WTC11 (cell line): ENCODE measurements around the gene TLX1. TPM values are rescaled to one million over a fixed set of nuclear protein-coding genes. Genes with fewer than 3 reads are reported as not detected.

Experiments
- ATAC-seq: fragments of 200-7000 bp; cut with Tn5 transposase; 2 replicates; pipeline ENCODE4 v1.10.0; 2021; ENCODE audit warnings: mild to moderate bottlenecking, moderate library complexity
- CTCF ChIA-PET: fragments of 300-600 bp; sonication (Branson Sonifier 250); formaldehyde crosslinking; loops from one replicate; lab custom pipeline; 2021; ENCODE audit warnings: antibody characterized with exemption; lab: Charles Lee
- POLR2A ChIA-PET: fragments of 350-600 bp; sonication (Branson Sonifier 250); formaldehyde crosslinking; loops from one replicate; lab custom pipeline; 2021; ENCODE audit warnings: antibody characterized with exemption; lab: Charles Lee
- DNase-seq: peaks from one replicate; pipeline ENCODE4 v3.0.0; 2021; ENCODE audit warnings: low spot score
- H3K27ac Mint-ChIP-seq: 2 replicates; pipeline ENCODE4 v1.8.0; 2021; ENCODE audit warnings: mixed read lengths
- H3K27me3 Mint-ChIP-seq: 2 replicates; pipeline ENCODE4 v1.8.0; 2021; ENCODE audit warnings: low read depth, mild to moderate bottlenecking, moderate library complexity, mixed read lengths
- H3K36me3 Mint-ChIP-seq: 2 replicates; pipeline ENCODE4 v1.8.0; 2021; ENCODE audit warnings: mixed read lengths
- H3K4me1 Mint-ChIP-seq: 2 replicates; pipeline ENCODE4 v1.8.0; 2022; ENCODE audit warnings: mixed read lengths
- H3K4me3 Mint-ChIP-seq: 2 replicates; pipeline ENCODE4 v1.8.0; 2021; ENCODE audit warnings: mild to moderate bottlenecking, moderate library complexity, mixed read lengths
- H3K9me3 Mint-ChIP-seq: 2 replicates; pipeline ENCODE4 v1.8.0; 2021; ENCODE audit warnings: mixed read lengths
- ATF1 ChIP-seq: sonication (generic); formaldehyde crosslinking; IDR thresholded peaks from 2 replicates; pipeline ENCODE4 v1.8.1; 2023; ENCODE audit warnings: mild to moderate bottlenecking, moderate library complexity, missing genetic modification reagents
- CBFB ChIP-seq: sonication (generic); formaldehyde crosslinking; IDR thresholded peaks from 2 replicates; pipeline ENCODE4 v1.8.1; 2022; ENCODE audit warnings: mild to moderate bottlenecking, low read depth, missing genetic modification reagents
- CREB1 ChIP-seq: sonication (generic); formaldehyde crosslinking; IDR thresholded peaks from 2 replicates; pipeline ENCODE4 v1.8.0; 2023; ENCODE audit warnings: mild to moderate bottlenecking, missing genetic modification reagents
- GTF2I ChIP-seq: fragments of 250-450 bp; sonication (Bioruptor Pico); conservative IDR thresholded peaks from 2 replicates; pipeline ENCODE4 v1.4.0; 2021; ENCODE audit warnings: mild to moderate bottlenecking
- IRF2 ChIP-seq: sonication (generic); formaldehyde crosslinking; IDR thresholded peaks from 2 replicates; pipeline ENCODE4 v1.8.0; 2022; ENCODE audit warnings: low read depth, missing genetic modification reagents, borderline replicate concordance
- JAZF1 ChIP-seq: fragments of 250-450 bp; sonication (Bioruptor Pico); IDR thresholded peaks from 2 replicates; pipeline ENCODE4 v1.9.0; 2021; ENCODE audit warnings: moderate library complexity, mild to moderate bottlenecking, inconsistent platforms
- SOX15 ChIP-seq: fragments of 250-450 bp; sonication (Bioruptor Pico); IDR thresholded peaks from 2 replicates; pipeline ENCODE4 v1.9.0; 2021; ENCODE audit warnings: mild to moderate bottlenecking
- TCF7 ChIP-seq: sonication (generic); formaldehyde crosslinking; IDR thresholded peaks from 2 replicates; pipeline ENCODE4 v1.8.0; 2022; ENCODE audit warnings: mild to moderate bottlenecking, low read depth, missing genetic modification reagents, moderate library complexity
- TEAD1 ChIP-seq: sonication (generic); formaldehyde crosslinking; IDR thresholded peaks from 2 replicates; pipeline ENCODE4 v1.8.0; 2022; ENCODE audit warnings: mild to moderate bottlenecking, missing genetic modification reagents
- ZNF232 ChIP-seq: sonication (generic); formaldehyde crosslinking; IDR thresholded peaks from 2 replicates; pipeline ENCODE4 v1.8.0; 2022; ENCODE audit warnings: mild to moderate bottlenecking, missing genetic modification reagents
- ZNF317 ChIP-seq: sonication (generic); formaldehyde crosslinking; IDR thresholded peaks from 2 replicates; pipeline ENCODE4 v1.8.1; 2023; ENCODE audit warnings: low read depth, mild to moderate bottlenecking, moderate library complexity, missing genetic modification reagents, borderline replicate concordance
- ZNF416 ChIP-seq: fragments of 250-450 bp; sonication (Bioruptor Pico); IDR thresholded peaks from 2 replicates; pipeline ENCODE4 v1.9.0; 2021; ENCODE audit warnings: mild to moderate bottlenecking, inconsistent platforms
- total RNA-seq: library from RNA; stranded (reverse); gene quantifications from 3 replicates; pipeline ENCODE4 v1.2.3, GENCODE V29; 2021
- TF ChIP-seq, protein P1 (sequence below): sonication (generic); formaldehyde crosslinking; IDR thresholded peaks from 2 replicates; pipeline ENCODE4 v1.8.0; 2023; ENCODE audit warnings: missing genetic modification reagents, mild to moderate bottlenecking, borderline replicate concordance
- TF ChIP-seq, protein P2 (sequence below): sonication (generic); formaldehyde crosslinking; IDR thresholded peaks from 2 replicates; pipeline ENCODE4 v1.8.0; 2022; ENCODE audit warnings: mild to moderate bottlenecking, missing genetic modification reagents
- TF ChIP-seq, protein P3 (sequence below): fragments of 200-600 bp; IDR thresholded peaks from 2 replicates; pipeline ENCODE4 v1.8.0; 2022; ENCODE audit warnings: antibody characterized with exemption
- TF ChIP-seq, protein P4 (sequence below): sonication (generic); formaldehyde crosslinking; IDR thresholded peaks from 2 replicates; pipeline ENCODE4 v1.8.1; 2023; ENCODE audit warnings: mild to moderate bottlenecking, missing genetic modification reagents, moderate library complexity
- TF ChIP-seq, protein P5 (sequence below): fragments of 250-450 bp; sonication (Bioruptor Pico); IDR thresholded peaks from 2 replicates; pipeline ENCODE4 v1.9.0; 2021; ENCODE audit warnings: mild to moderate bottlenecking

The TLX1 gene
- total RNA-seq, 1 experiment from 2014 or later: 4.6 TPM

- TF ChIP-seq, protein P1, sequence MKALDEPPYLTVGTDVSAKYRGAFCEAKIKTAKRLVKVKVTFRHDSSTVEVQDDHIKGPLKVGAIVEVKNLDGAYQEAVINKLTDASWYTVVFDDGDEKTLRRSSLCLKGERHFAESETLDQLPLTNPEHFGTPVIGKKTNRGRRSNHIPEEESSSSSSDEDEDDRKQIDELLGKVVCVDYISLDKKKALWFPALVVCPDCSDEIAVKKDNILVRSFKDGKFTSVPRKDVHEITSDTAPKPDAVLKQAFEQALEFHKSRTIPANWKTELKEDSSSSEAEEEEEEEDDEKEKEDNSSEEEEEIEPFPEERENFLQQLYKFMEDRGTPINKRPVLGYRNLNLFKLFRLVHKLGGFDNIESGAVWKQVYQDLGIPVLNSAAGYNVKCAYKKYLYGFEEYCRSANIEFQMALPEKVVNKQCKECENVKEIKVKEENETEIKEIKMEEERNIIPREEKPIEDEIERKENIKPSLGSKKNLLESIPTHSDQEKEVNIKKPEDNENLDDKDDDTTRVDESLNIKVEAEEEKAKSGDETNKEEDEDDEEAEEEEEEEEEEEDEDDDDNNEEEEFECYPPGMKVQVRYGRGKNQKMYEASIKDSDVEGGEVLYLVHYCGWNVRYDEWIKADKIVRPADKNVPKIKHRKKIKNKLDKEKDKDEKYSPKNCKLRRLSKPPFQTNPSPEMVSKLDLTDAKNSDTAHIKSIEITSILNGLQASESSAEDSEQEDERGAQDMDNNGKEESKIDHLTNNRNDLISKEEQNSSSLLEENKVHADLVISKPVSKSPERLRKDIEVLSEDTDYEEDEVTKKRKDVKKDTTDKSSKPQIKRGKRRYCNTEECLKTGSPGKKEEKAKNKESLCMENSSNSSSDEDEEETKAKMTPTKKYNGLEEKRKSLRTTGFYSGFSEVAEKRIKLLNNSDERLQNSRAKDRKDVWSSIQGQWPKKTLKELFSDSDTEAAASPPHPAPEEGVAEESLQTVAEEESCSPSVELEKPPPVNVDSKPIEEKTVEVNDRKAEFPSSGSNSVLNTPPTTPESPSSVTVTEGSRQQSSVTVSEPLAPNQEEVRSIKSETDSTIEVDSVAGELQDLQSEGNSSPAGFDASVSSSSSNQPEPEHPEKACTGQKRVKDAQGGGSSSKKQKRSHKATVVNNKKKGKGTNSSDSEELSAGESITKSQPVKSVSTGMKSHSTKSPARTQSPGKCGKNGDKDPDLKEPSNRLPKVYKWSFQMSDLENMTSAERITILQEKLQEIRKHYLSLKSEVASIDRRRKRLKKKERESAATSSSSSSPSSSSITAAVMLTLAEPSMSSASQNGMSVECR (CRISPR knock-in tag): no peak
- no peak for TF ChIP-seq ZNF232 (CRISPR knock-in tag)
- no peak for TF ChIP-seq IRF2
- TF ChIP-seq GTF2I (CRISPR knock-in tag): no peak
- TF ChIP-seq JAZF1: no peak
- TF ChIP-seq, protein P2, sequence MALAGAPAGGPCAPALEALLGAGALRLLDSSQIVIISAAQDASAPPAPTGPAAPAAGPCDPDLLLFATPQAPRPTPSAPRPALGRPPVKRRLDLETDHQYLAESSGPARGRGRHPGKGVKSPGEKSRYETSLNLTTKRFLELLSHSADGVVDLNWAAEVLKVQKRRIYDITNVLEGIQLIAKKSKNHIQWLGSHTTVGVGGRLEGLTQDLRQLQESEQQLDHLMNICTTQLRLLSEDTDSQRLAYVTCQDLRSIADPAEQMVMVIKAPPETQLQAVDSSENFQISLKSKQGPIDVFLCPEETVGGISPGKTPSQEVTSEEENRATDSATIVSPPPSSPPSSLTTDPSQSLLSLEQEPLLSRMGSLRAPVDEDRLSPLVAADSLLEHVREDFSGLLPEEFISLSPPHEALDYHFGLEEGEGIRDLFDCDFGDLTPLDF (CRISPR knock-in tag): no peak
- TF ChIP-seq SOX15 (CRISPR knock-in tag): no peak
Observed at GRCh38 chr10:101158459-101159058, 27.5 kb downstream of the TLX1 start (continued).

GRCh38 chr10:101161494-101162299, 30.6 kb downstream of the TLX1 start:
- peaks cover 52% of the 10 kb centered on the region for H3K27me3 Mint-ChIP-seq
- no peak overlapping the region; the same call in 1 of the 2 replicates for H3K27ac Mint-ChIP-seq
- ATAC-seq (peak; percentile 96), DNase-seq (peak; percentile 83)
- peak overlapping the region; percentile 55 for H3K4me3 Mint-ChIP-seq
- TF ChIP-seq CREB1 (CRISPR knock-in tag): no peak
- TF ChIP-seq, protein P3, sequence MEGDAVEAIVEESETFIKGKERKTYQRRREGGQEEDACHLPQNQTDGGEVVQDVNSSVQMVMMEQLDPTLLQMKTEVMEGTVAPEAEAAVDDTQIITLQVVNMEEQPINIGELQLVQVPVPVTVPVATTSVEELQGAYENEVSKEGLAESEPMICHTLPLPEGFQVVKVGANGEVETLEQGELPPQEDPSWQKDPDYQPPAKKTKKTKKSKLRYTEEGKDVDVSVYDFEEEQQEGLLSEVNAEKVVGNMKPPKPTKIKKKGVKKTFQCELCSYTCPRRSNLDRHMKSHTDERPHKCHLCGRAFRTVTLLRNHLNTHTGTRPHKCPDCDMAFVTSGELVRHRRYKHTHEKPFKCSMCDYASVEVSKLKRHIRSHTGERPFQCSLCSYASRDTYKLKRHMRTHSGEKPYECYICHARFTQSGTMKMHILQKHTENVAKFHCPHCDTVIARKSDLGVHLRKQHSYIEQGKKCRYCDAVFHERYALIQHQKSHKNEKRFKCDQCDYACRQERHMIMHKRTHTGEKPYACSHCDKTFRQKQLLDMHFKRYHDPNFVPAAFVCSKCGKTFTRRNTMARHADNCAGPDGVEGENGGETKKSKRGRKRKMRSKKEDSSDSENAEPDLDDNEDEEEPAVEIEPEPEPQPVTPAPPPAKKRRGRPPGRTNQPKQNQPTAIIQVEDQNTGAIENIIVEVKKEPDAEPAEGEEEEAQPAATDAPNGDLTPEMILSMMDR: peak; percentile 97
- TF ChIP-seq, protein P4, sequence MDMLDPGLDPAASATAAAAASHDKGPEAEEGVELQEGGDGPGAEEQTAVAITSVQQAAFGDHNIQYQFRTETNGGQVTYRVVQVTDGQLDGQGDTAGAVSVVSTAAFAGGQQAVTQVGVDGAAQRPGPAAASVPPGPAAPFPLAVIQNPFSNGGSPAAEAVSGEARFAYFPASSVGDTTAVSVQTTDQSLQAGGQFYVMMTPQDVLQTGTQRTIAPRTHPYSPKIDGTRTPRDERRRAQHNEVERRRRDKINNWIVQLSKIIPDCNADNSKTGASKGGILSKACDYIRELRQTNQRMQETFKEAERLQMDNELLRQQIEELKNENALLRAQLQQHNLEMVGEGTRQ (CRISPR knock-in tag): peak; percentile 5; the same call in 1 of the 2 replicates
- peaks cover 37% of the 10 kb centered on the region for H3K4me1 Mint-ChIP-seq
- POLR2A ChIA-PET: interaction anchor here (0.6 to 1.5 kb wide), 2 partner anchors 8 to 66 kb away, joined by 4 read pairs; no protein-coding TSS in a partner anchor
- CTCF ChIA-PET: interaction anchor here (0.6 to 2.0 kb wide), 59 partner anchors 9 to 619 kb away, joined by 3 to 63 read pairs (median 5); partner anchors contain the start of genes PDZD7 and SFXN3
- H3K36me3 Mint-ChIP-seq: peaks cover 4% of the 10 kb centered on the region; the same call in 1 of the 2 replicates
- peaks cover 12% of the 10 kb centered on the region for H3K9me3 Mint-ChIP-seq

DNA sequence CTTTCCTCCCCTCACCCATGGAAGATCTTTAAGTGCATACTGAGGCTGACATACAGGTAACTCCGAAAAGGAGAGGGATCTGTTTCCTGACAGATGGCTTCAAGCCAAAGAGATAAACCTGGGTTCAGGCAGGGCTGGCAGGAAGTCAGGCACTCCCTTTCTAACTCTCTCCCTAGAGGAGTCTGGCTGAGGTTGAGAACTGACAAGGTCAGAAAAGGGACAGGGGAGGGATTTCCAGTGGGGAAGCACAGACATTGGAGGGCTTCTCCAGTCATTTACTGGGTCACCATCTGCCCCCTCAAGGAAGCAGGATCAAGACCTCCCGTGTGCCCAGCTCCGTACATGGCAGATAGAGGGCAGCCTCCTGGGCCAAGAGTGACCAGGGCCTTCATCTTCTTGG, 31.6 kb downstream of the TLX1 start:
- Mint-ChIP-seq H3K9me3 (peaks cover 12% of the 10 kb centered on the region), H3K4me1 (peaks cover 36% of the 10 kb centered on the region), H3K4me3 (no peak overlapping the region), H3K27ac (no peak overlapping the region), H3K27me3 (peaks cover 56% of the 10 kb centered on the region), H3K36me3 (peaks cover 4% of the 10 kb centered on the region; the same call in 1 of the 2 replicates)
- POLR2A ChIA-PET: no interaction called here
- CTCF ChIA-PET: interaction anchor here (1.0 to 1.4 kb wide), 3 partner anchors 48 to 59 kb away, joined by 3 to 5 read pairs (median 3); no protein-coding TSS in a partner anchor
- TF ChIP-seq ZNF317 (no peak), CBFB (no peak), TCF7 (CRISPR knock-in tag) (no peak), ATF1 (CRISPR knock-in tag) (no peak), ZNF416 (no peak), TEAD1 (CRISPR knock-in tag) (no peak)
- TF ChIP-seq, protein P5, sequence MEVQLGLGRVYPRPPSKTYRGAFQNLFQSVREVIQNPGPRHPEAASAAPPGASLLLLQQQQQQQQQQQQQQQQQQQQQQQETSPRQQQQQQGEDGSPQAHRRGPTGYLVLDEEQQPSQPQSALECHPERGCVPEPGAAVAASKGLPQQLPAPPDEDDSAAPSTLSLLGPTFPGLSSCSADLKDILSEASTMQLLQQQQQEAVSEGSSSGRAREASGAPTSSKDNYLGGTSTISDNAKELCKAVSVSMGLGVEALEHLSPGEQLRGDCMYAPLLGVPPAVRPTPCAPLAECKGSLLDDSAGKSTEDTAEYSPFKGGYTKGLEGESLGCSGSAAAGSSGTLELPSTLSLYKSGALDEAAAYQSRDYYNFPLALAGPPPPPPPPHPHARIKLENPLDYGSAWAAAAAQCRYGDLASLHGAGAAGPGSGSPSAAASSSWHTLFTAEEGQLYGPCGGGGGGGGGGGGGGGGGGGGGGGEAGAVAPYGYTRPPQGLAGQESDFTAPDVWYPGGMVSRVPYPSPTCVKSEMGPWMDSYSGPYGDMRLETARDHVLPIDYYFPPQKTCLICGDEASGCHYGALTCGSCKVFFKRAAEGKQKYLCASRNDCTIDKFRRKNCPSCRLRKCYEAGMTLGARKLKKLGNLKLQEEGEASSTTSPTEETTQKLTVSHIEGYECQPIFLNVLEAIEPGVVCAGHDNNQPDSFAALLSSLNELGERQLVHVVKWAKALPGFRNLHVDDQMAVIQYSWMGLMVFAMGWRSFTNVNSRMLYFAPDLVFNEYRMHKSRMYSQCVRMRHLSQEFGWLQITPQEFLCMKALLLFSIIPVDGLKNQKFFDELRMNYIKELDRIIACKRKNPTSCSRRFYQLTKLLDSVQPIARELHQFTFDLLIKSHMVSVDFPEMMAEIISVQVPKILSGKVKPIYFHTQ (CRISPR knock-in tag): no peak
- no peak for ATAC-seq
- DNase-seq: no peak
